Liver (tissue), 9 donors: ENCODE results near the gene IDH3A. TPM values are rescaled to one million over a fixed set of nuclear protein-coding genes. Genes with fewer than 3 reads are reported as not detected.

ENCODE experiments used
- DNase-seq: peaks from one replicate; pipeline ENCODE4 v3.0.0-alpha.2; 2017; ENCODE audit warnings: low spot score
- H3K27ac ChIP-seq, 2 donors: one replicate each; pipeline ENCODE4 v1.7.0; 2013; ENCODE audit warnings: inconsistent platforms in 2 of 2, low read length in 2 of 2, control low read depth in 1 of 2, low read depth in 1 of 2, mild to moderate bottlenecking in 1 of 2
- H3K27me3 ChIP-seq, 4 donors: one replicate each; pipeline versions ENCODE4 v1.6.1 to v1.7.0; 2013; ENCODE audit warnings: low read length in 3 of 4, inconsistent platforms in 1 of 4, mild to moderate bottlenecking in 1 of 4, moderate library complexity in 1 of 4; ENCODE audit not compliant: control insufficient read depth in 4 of 4, insufficient read depth in 4 of 4
- H3K36me3 ChIP-seq, 4 donors: one replicate each; pipeline versions ENCODE4 v1.6.1 to v1.7.0; 2013; ENCODE audit warnings: low read length in 3 of 4, mild to moderate bottlenecking in 3 of 4, low read depth in 1 of 4, moderate library complexity in 1 of 4; ENCODE audit not compliant: control insufficient read depth in 4 of 4, insufficient read depth in 3 of 4
- H3K4me1 ChIP-seq, 4 donors: one replicate each; pipeline versions ENCODE4 v1.6.1 to v1.7.0; 2013; ENCODE audit warnings: low read length in 3 of 4, mild to moderate bottlenecking in 3 of 4, moderate library complexity in 1 of 4; ENCODE audit not compliant: control insufficient read depth in 4 of 4, insufficient read depth in 4 of 4
- H3K4me3 ChIP-seq, 3 donors: one replicate each; pipeline versions ENCODE4 v1.6.1 to v1.7.0; 2013; ENCODE audit warnings: low read length in 3 of 3, control low read depth in 1 of 3, low read depth in 1 of 3, mild to moderate bottlenecking in 1 of 3
- H3K9ac ChIP-seq, 2 donors: one replicate each; pipeline ENCODE4 v1.7.0; 2013; ENCODE audit warnings: low read length in 2 of 2, mild to moderate bottlenecking in 2 of 2, moderate library complexity in 2 of 2, control low read depth in 1 of 2, low read depth in 1 of 2
- H3K9me3 ChIP-seq, 4 donors: one replicate each; pipeline versions ENCODE4 v1.6.1 to v1.7.0; 2013; ENCODE audit warnings: low read length in 3 of 4; ENCODE audit not compliant: control insufficient read depth in 4 of 4
- EGR1 ChIP-seq, 2 donors: IDR thresholded peaks; 2 replicates each; pipeline ENCODE4 v1.6.1; 2016 to 2018; ENCODE audit warnings: antibody characterized with exemption in 2 of 2, low read depth in 2 of 2
- HNF4A ChIP-seq, 2 donors: conservative IDR thresholded peaks; 2 replicates each; pipeline ENCODE4 v1.6.1; 2016; ENCODE audit warnings: antibody characterized with exemption in 2 of 2, mild to moderate bottlenecking in 2 of 2
- HNF4G ChIP-seq: IDR thresholded peaks from 2 replicates; pipeline ENCODE4 v1.6.1; 2016; ENCODE audit warnings: antibody characterized with exemption
- JUND ChIP-seq, 2 donors: IDR thresholded peaks; 2 replicates each; pipeline ENCODE4 v1.6.1; 2016; ENCODE audit warnings: antibody characterized with exemption in 2 of 2
- MAX ChIP-seq: IDR thresholded peaks from 2 replicates; pipeline ENCODE4 v1.6.1; 2016; ENCODE audit warnings: antibody characterized with exemption
- NR2F2 ChIP-seq: IDR thresholded peaks from 2 replicates; pipeline ENCODE4 v1.6.1; 2016; ENCODE audit warnings: antibody characterized with exemption
- RAD21 ChIP-seq, 2 donors: IDR thresholded peaks; 2 replicates each; pipeline ENCODE4 v1.6.1; 2016; ENCODE audit warnings: antibody characterized with exemption in 2 of 2, mild to moderate bottlenecking in 2 of 2
- RXRA ChIP-seq, 2 donors: IDR thresholded peaks; 2 replicates each; pipeline ENCODE4 v1.6.1; 2017 to 2018; ENCODE audit warnings: antibody characterized with exemption in 2 of 2, mild to moderate bottlenecking in 1 of 2
- SP1 ChIP-seq: IDR thresholded peaks from 2 replicates; pipeline ENCODE4 v1.6.1; 2018; ENCODE audit warnings: antibody characterized with exemption, mild to moderate bottlenecking
- TAF1 ChIP-seq: conservative IDR thresholded peaks from 2 replicates; pipeline ENCODE4 v1.6.1; 2016; ENCODE audit warnings: antibody characterized with exemption, mild to moderate bottlenecking
- YY1 ChIP-seq: IDR thresholded peaks from 2 replicates; pipeline ENCODE4 v1.6.1; 2016; ENCODE audit warnings: antibody characterized with exemption, mild to moderate bottlenecking
- ZBTB33 ChIP-seq: IDR thresholded peaks from 2 replicates; pipeline ENCODE4 v1.6.1; 2016; ENCODE audit warnings: antibody characterized with exemption
- WGBS: extraction: QIAGEN DNeasy Blood & Tissue Kit; methylation state at CpG from one replicate; pipeline ENCODE4 v1.1.7; 2013; 5-methylcytosine and 5-hydroxymethylcytosine counted together
- polyA plus RNA-seq, 2 donors: library from polyadenylated mRNA; stranded (reverse) in 1 of 2; unstranded in 1 of 2; fragments of 200-250 nt in 1 of 2; fragments of >200 nt in 1 of 2; fragmentation: Nextera tagmentation in 1 of 2; extraction: Ambion mirVana in 1 of 2; gene quantifications; one replicate each; pipeline versions ENCODE4 v1.2.1 to v1.2.3, GENCODE V29; 2013 to 2015
- total RNA-seq, 2 donors: library from RNA; depleted of rRNA; stranded (reverse); fragments of >200 nt; gene quantifications; one replicate each; pipeline ENCODE4 v1.2.3, GENCODE V29; 2014
- donor health status: healthy.
- donor health status: healthy.
- donor health status: healthy.
- donor health status: healthy.
- donor health status: healthy.

The IDH3A gene
- total and polyA plus RNA-seq, 4 donors = 13.5 to 51.7 (median 24.0) TPM

- H3K27me3 ChIP-seq = no peaks in the 10 kb centered on the region
- no peak overlapping the region for H3K27ac ChIP-seq
- H3K36me3 ChIP-seq = no peaks in the 10 kb centered on the region
- no peak overlapping the region for H3K9ac ChIP-seq
- H3K9me3 ChIP-seq = no peaks in the 10 kb centered on the region
- no peak for DNase-seq
- 89% methylated on average over 5 of the region's 5 CpGs for WGBS
- H3K4me3 ChIP-seq = no peak overlapping the region
- no peak for TF ChIP-seq YY1
- TF ChIP-seq EGR1 (IDR thresholded peaks at IDR 0.05; ENCODE audit: low read depth in 2 of 2) = no peak
- no peak for TF ChIP-seq MAX
- no peak for TF ChIP-seq HNF4A (conservative IDR thresholded peaks at IDR 0.05)
- no peak for TF ChIP-seq RAD21 (IDR thresholded peaks at IDR 0.05)
- TF ChIP-seq ZBTB33 = no peak
- TF ChIP-seq TAF1 = no peak
- no peak for TF ChIP-seq JUND (IDR thresholded peaks at IDR 0.05)
- no peak for TF ChIP-seq NR2F2
- no peaks in the 10 kb centered on the region for H3K4me1 ChIP-seq
Observed at GRCh38 chr15:78179906-78180305, 30.7 kb downstream of the IDH3A start.

DNA sequence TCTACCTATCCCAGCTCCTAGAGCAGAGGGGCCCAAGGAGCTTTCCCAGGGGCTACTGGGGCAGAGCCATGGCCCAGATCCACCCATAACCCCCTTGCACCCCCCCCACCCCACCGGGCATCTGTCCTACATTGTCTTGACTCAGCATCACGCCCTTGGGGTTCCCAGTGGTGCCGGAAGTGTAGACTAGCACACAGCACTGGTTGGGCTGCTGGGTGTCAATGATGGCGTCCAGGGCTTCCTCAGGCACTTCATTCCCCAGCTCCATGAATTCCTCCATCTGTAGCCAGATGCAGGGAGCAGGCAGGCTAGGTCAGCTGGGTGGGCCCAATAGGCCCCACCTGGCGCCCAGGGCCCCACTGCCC lies 33.2 kb downstream of the IDH3A start:
- no peak overlapping the region for H3K9ac ChIP-seq
- H3K4me1 ChIP-seq = no peaks in the 10 kb centered on the region
- no peaks in the 10 kb centered on the region for H3K27me3 ChIP-seq
- H3K36me3 ChIP-seq = no peaks in the 10 kb centered on the region
- 92% methylated on average over 5 of the region's 5 CpGs for WGBS
- no peaks in the 10 kb centered on the region for H3K9me3 ChIP-seq
- no peak for DNase-seq
- no peak overlapping the region for H3K4me3 ChIP-seq
- no peak for TF ChIP-seq HNF4G
- no peak overlapping the region for H3K27ac ChIP-seq

DNA sequence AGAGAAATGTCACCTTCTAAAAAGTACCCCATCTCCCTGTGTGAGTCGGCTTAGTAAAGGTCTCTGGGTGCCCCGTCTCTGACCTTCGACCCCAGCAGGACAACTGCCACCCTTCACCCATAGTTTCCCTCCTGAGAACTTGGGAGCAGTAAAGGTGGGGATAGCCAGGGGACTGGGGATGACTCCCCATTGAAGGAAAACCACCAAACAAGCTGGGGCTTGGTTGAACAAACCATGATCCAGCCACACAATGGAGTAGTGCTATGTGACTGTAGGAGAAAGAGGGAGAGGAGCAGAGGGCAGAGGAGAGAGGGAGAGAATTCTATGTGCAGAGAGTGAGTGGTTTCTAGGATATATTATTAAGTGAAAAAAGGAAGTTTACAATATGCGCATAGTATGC lies 33.7 kb downstream of the IDH3A start:
- TF ChIP-seq NR2F2 = no peak
- H3K27me3 ChIP-seq = no peaks in the 10 kb centered on the region
- H3K9ac ChIP-seq = no peak overlapping the region
- no peak overlapping the region for H3K27ac ChIP-seq
- no peaks in the 10 kb centered on the region for H3K9me3 ChIP-seq
- H3K4me1 ChIP-seq = no peaks in the 10 kb centered on the region
- no peak for DNase-seq
- no peaks in the 10 kb centered on the region for H3K36me3 ChIP-seq
- H3K4me3 ChIP-seq = no peak overlapping the region
- 89% methylated on average over 4 of the region's 4 CpGs for WGBS

GRCh38 chr15:78192826-78193594 lies 43.8 kb downstream of the IDH3A start:
- no peak overlapping the region for H3K4me3 ChIP-seq
- H3K27me3 ChIP-seq = no peaks in the 10 kb centered on the region
- H3K36me3 ChIP-seq = no peaks in the 10 kb centered on the region
- H3K4me1 ChIP-seq = no peaks in the 10 kb centered on the region
- no peak for DNase-seq
- H3K9me3 ChIP-seq = no peaks in the 10 kb centered on the region
- no peak overlapping the region for H3K27ac ChIP-seq
- 94% methylated on average over 10 of the region's 10 CpGs for whole genome bisulfite sequencing
- H3K9ac ChIP-seq = no peak overlapping the region
- TF ChIP-seq SP1 (no peak), RAD21 (IDR thresholded peaks at IDR 0.05) (no peak), HNF4A (conservative IDR thresholded peaks at IDR 0.05) (no peak), EGR1 (IDR thresholded peaks at IDR 0.05; ENCODE audit: low read depth in 2 of 2) (no peak), JUND (IDR thresholded peaks at IDR 0.05) (no peak), ZBTB33 (no peak), RXRA (IDR thresholded peaks at IDR 0.05) (no peak), TAF1 (no peak)
